ENCODE measurements around the gene CDH4.

GRCh38 chr20:61847420-61847748, 595.3 kb downstream of the CDH4 start:
- TF ChIP-seq EZH2 (IDR thresholded peaks at IDR 0.05; ENCODE audit: low read depth) = no peak
- TF ChIP-seq CTCF (conservative IDR thresholded peaks at IDR 0.05) = no peak
